H1 (cell line): ENCODE measurements around the gene SLMAP. TPM values are rescaled to one million over a fixed set of nuclear protein-coding genes. Genes with fewer than 3 reads are reported as not detected.

Experiments
- CTCF ChIA-PET: fragments of 300-600 bp; sonication (Branson Sonifier 250); formaldehyde crosslinking; loops from one replicate; lab custom pipeline; 2021; ENCODE audit not compliant: partially characterized antibody; lab: Charles Lee
- POLR2A ChIA-PET: fragments of 300-600 bp; sonication (Branson Sonifier 250); formaldehyde crosslinking; loops from one replicate; lab custom pipeline; 2021; ENCODE audit warnings: inconsistent platforms; ENCODE audit not compliant: partially characterized antibody; lab: Charles Lee
- DNase-seq, 2 experiments: peaks; one replicate each; pipeline versions ENCODE4 v3.0.0 to v3.0.0-alpha.2; 2010 to 2022; ENCODE audit warnings: low spot score in 2 of 2, low read depth in 1 of 2, mixed read lengths in 1 of 2
- FAIRE-seq: peaks from 2 replicates; lab custom pipeline; 2011; peaks lifted over from hg19 to GRCh38; lab: Jason Lieb, UNC
- H2AFZ ChIP-seq: 2 replicates; pipeline ENCODE4 v1.8.1; 2012; ENCODE audit warnings: low read length, inconsistent platforms
- H2AK5ac ChIP-seq: 2 replicates; pipeline ENCODE4 v1.6.1; 2013; ENCODE audit warnings: low read depth, low read length
- H2BK120ac ChIP-seq: replicated peaks from 2 replicates; pipeline ENCODE3; 2013; ENCODE audit warnings: low read depth, low read length, inconsistent platforms
- H2BK12ac ChIP-seq: 2 replicates; pipeline ENCODE4 v1.6.1; 2013; ENCODE audit warnings: low read depth, low read length
- H2BK15ac ChIP-seq: 2 replicates; pipeline ENCODE4 v1.6.1; 2013; ENCODE audit warnings: low read length
- H2BK20ac ChIP-seq: 2 replicates; pipeline ENCODE4 v1.6.1; 2013; ENCODE audit warnings: low read length
- H2BK5ac ChIP-seq: 2 replicates; pipeline ENCODE4 v1.6.1; 2013; ENCODE audit warnings: low read depth, low read length
- H3K14ac ChIP-seq: 2 replicates; pipeline ENCODE4 v1.6.1; 2013; ENCODE audit warnings: inconsistent platforms; ENCODE audit not compliant: insufficient read length
- H3K18ac ChIP-seq: 2 replicates; pipeline ENCODE4 v1.6.1; 2013; ENCODE audit warnings: low read length; ENCODE audit errors: extremely low read depth
- H3K23ac ChIP-seq: 2 replicates; pipeline ENCODE4 v1.6.1; 2013; ENCODE audit warnings: inconsistent platforms; ENCODE audit not compliant: insufficient read length
- H3K23me2 ChIP-seq: 2 replicates; pipeline ENCODE4 v1.6.1; 2013; ENCODE audit warnings: low read depth, low read length
- H3K27ac ChIP-seq: 2 replicates; pipeline ENCODE4 v1.6.1; 2011; ENCODE audit warnings: low read depth, low read length, inconsistent platforms
- H3K27me3 ChIP-seq, 4 experiments: replicated peaks in 1 of 4; 1 replicate in 1 of 4; 2 replicates in 3 of 4; pipeline versions ENCODE4 v1.6.1 to v1.8.1; 2011 to 2013; ENCODE audit warnings: low read length in 3 of 4, mild to moderate bottlenecking in 3 of 4, inconsistent platforms in 2 of 4, mixed read lengths in 2 of 4, moderate library complexity in 1 of 4; ENCODE audit not compliant: control insufficient read depth in 3 of 4, insufficient read depth in 3 of 4; ENCODE audit errors: extremely low read depth in 1 of 4
- H3K36me3 ChIP-seq, 4 experiments: 2 replicates each; pipeline versions ENCODE4 v1.6.1 to v1.8.1; 2011 to 2013; ENCODE audit warnings: mild to moderate bottlenecking in 4 of 4, low read length in 3 of 4, moderate library complexity in 2 of 4, control low read depth in 1 of 4, inconsistent platforms in 1 of 4; ENCODE audit not compliant: insufficient read depth in 4 of 4, control insufficient read depth in 2 of 4
- H3K4ac ChIP-seq: replicated peaks from 2 replicates; pipeline ENCODE3; 2013; ENCODE audit warnings: low read length, low read depth, mixed read lengths, inconsistent platforms; ENCODE audit not compliant: insufficient read length
- H3K4me1 ChIP-seq, 4 experiments: replicated peaks in 1 of 4; 1 replicate in 1 of 4; 2 replicates in 3 of 4; pipeline versions ENCODE4 v1.6.1 to v1.8.1; 2011 to 2013; ENCODE audit warnings: low read length in 3 of 4, inconsistent platforms in 2 of 4, mixed read lengths in 1 of 4; ENCODE audit not compliant: insufficient read depth in 4 of 4, control insufficient read depth in 3 of 4
- H3K4me2 ChIP-seq, 2 experiments: 2 replicates each; pipeline versions ENCODE4 v1.6.1 to v1.8.1; 2011 to 2013; ENCODE audit warnings: low read depth in 2 of 2, low read length in 2 of 2, control low read depth in 1 of 2, inconsistent platforms in 1 of 2, mild to moderate bottlenecking in 1 of 2; ENCODE audit not compliant: insufficient read depth in 1 of 2
- H3K4me3 ChIP-seq, 4 experiments: fragments of 200-600, 300-600 bp in 1 of 4; sonication (generic), shearing (Covaris generic), sonication (Bioruptor Twin) in 1 of 4; 2 replicates each; pipeline versions ENCODE4 v1.5.1 to v1.8.1; 2011 to 2016; ENCODE audit warnings: low read length in 4 of 4, low read depth in 3 of 4, control low read depth in 2 of 4, inconsistent platforms in 2 of 4, mild to moderate bottlenecking in 2 of 4, mixed read lengths in 1 of 4, moderate library complexity in 1 of 4; ENCODE audit not compliant: insufficient read depth in 2 of 4; ENCODE audit errors: extremely low read depth in 1 of 4
- H3K56ac ChIP-seq: replicated peaks from 2 replicates; pipeline ENCODE3; 2013; ENCODE audit warnings: low read depth, mild to moderate bottlenecking, mixed read lengths, low read length, inconsistent platforms; ENCODE audit not compliant: insufficient read length
- H3K79me1 ChIP-seq: 2 replicates; pipeline ENCODE4 v1.6.1; 2013; ENCODE audit warnings: low read depth, low read length, control low read depth
- H3K79me2 ChIP-seq, 2 experiments: 2 replicates each; pipeline versions ENCODE4 v1.6.1 to v1.8.1; 2012 to 2013; ENCODE audit warnings: low read length in 2 of 2, mild to moderate bottlenecking in 2 of 2, inconsistent platforms in 1 of 2; ENCODE audit not compliant: insufficient read depth in 2 of 2, control insufficient read depth in 1 of 2
- H3K9ac ChIP-seq, 4 experiments: replicated peaks in 1 of 4; 1 replicate in 1 of 4; 2 replicates in 3 of 4; pipeline versions ENCODE4 v1.6.1 to v1.8.1; 2011 to 2013; ENCODE audit warnings: low read depth in 3 of 4, low read length in 3 of 4, control low read depth in 2 of 4, mild to moderate bottlenecking in 2 of 4, moderate library complexity in 2 of 4, inconsistent platforms in 1 of 4; ENCODE audit errors: extremely low read depth in 1 of 4
- H3K9me3 ChIP-seq, 2 experiments: 2 replicates each; pipeline versions ENCODE4 v1.6.1 to v1.8.1; 2012 to 2013; ENCODE audit warnings: mild to moderate bottlenecking in 2 of 2, moderate library complexity in 2 of 2, control low read depth in 1 of 2, inconsistent platforms in 1 of 2, low read depth in 1 of 2, low read length in 1 of 2, mixed read lengths in 1 of 2; ENCODE audit not compliant: insufficient read depth in 2 of 2
- H4K20me1 ChIP-seq, 2 experiments: replicated peaks in 1 of 2; 2 replicates each; pipeline versions ENCODE3 to v1.8.1; 2011 to 2013; ENCODE audit warnings: inconsistent platforms in 2 of 2, low read length in 2 of 2, mild to moderate bottlenecking in 1 of 2; ENCODE audit not compliant: insufficient read depth in 2 of 2, control insufficient read depth in 1 of 2
- H4K5ac ChIP-seq: 2 replicates; pipeline ENCODE4 v1.6.1; 2013; ENCODE audit warnings: low read length, low read depth, mixed read lengths, inconsistent platforms; ENCODE audit not compliant: insufficient read length
- H4K8ac ChIP-seq: 2 replicates; pipeline ENCODE4 v1.8.0; 2013; ENCODE audit warnings: mild to moderate bottlenecking, moderate library complexity, low read length, inconsistent platforms; ENCODE audit not compliant: insufficient read depth; ENCODE audit errors: extremely low read depth
- H4K91ac ChIP-seq: replicated peaks from 2 replicates; pipeline ENCODE3; 2013; ENCODE audit warnings: low read length, mixed read lengths, inconsistent platforms; ENCODE audit not compliant: insufficient read length
- BACH1 ChIP-seq: IDR thresholded peaks from 2 replicates; pipeline ENCODE4 v1.6.1; 2012; ENCODE audit warnings: low read length, improper control_type of control experiment
- CEBPB ChIP-seq: IDR thresholded peaks from 2 replicates; pipeline ENCODE4 v1.6.1; 2012; ENCODE audit warnings: low read depth, low read length
- GABPA ChIP-seq: IDR thresholded peaks from 2 replicates; pipeline ENCODE4 v1.6.1; 2011; ENCODE audit warnings: mild to moderate bottlenecking, low read length, moderate library complexity, borderline replicate concordance; ENCODE audit not compliant: insufficient read depth
- MAFK ChIP-seq: IDR thresholded peaks from 2 replicates; pipeline ENCODE4 v1.6.1; 2012; ENCODE audit warnings: low read depth, mild to moderate bottlenecking, improper control_type of control experiment, low read length
- POU5F1 ChIP-seq: IDR thresholded peaks from 2 replicates; pipeline ENCODE4 v1.6.1; 2011; ENCODE audit warnings: low read depth, mild to moderate bottlenecking, low read length, moderate library complexity
- SP4 ChIP-seq: IDR thresholded peaks from 2 replicates; pipeline ENCODE4 v1.6.1; 2012; ENCODE audit warnings: low read length, inconsistent platforms
- USF2 ChIP-seq: IDR thresholded peaks from 2 replicates; pipeline ENCODE4 v1.6.1; 2011; ENCODE audit warnings: low read length, improper control_type of control experiment
- ZNF274 ChIP-seq: IDR thresholded peaks from 2 replicates; pipeline ENCODE4 v1.7.0; 2012; ENCODE audit warnings: low read length, borderline replicate concordance; ENCODE audit errors: extremely low read depth
- WGBS, 2 experiments: shearing (Covaris generic) in 1 of 2; methylation state at CpG; one replicate each; pipeline versions ENCODE4 v1.1.6 to v1.1.7; 2013 to 2015; ENCODE audit warnings: low lambda C conversion rate in 2 of 2, mixed read lengths in 2 of 2, inconsistent platforms in 1 of 2, low coverage in 1 of 2, missing lambda C conversion rate in 1 of 2; ENCODE audit not compliant: insufficient replicate concordance in 2 of 2, insufficient coverage in 1 of 2, insufficient read length in 1 of 2; ENCODE audit errors: extremely low coverage in 1 of 2, missing lambda C conversion rate in 1 of 2; 5-methylcytosine and 5-hydroxymethylcytosine counted together
- polyA plus RNA-seq, 7 experiments: library from polyadenylated mRNA; depleted of rRNA in 3 of 7; stranded (reverse) in 5 of 7; unstranded in 2 of 7; fragments of >200 nt in 5 of 7; fragments of 200-250 nt in 2 of 7; gene quantifications; 1 replicate in 5 of 7; 2 replicates in 1 of 7; 4 replicates in 1 of 7; pipeline versions ENCODE4 v1.2.1 to v1.2.3, GENCODE V29; 2011 to 2013; ENCODE audit warnings: missing spikeins in 2 of 7, mixed read lengths in 2 of 7
- total RNA-seq: library from RNA; stranded (reverse); fragmentation: NEBNext Ultra II Directional; extraction: Animal tissue kit (Norgen Biotek cat#: 25700); gene quantifications from 2 replicates; pipeline ENCODE4 v1.2.1, GENCODE V29; 2021

Gene SLMAP
- total and polyA plus RNA-seq, 2 of the 8 experiments (the other 6 are each of a cell fraction or from before 2014, with no cell fraction given): 13.6 to 70.4 TPM

- no peak overlapping the region for H3K23ac ChIP-seq
- no peaks in the 10 kb centered on the region for H3K9me3 ChIP-seq
- H3K36me3 ChIP-seq: no peaks in the 10 kb centered on the region
- H3K56ac ChIP-seq: no peak overlapping the region
- H3K4me3 ChIP-seq: no peak overlapping the region
- H2BK12ac ChIP-seq: no peak overlapping the region
- H3K23me2 ChIP-seq: no peaks in the 10 kb centered on the region
- ChIA-PET CTCF (no interaction called here), POLR2A (no interaction called here)
- no peak overlapping the region for H3K9ac ChIP-seq
- no peaks in the 10 kb centered on the region for H3K79me2 ChIP-seq
- no peak overlapping the region for H3K4me2 ChIP-seq
- no peak for FAIRE-seq
- no peak overlapping the region for H2AK5ac ChIP-seq
- H3K27ac ChIP-seq: no peak overlapping the region
- no peaks in the 10 kb centered on the region for H4K20me1 ChIP-seq
- no peak overlapping the region for H4K91ac ChIP-seq
- no peaks in the 10 kb centered on the region for H3K27me3 ChIP-seq
- no peaks in the 10 kb centered on the region for H3K79me1 ChIP-seq
- H2AFZ ChIP-seq: no peak overlapping the region
- no peak overlapping the region for H2BK5ac ChIP-seq
- H4K5ac ChIP-seq: no peak overlapping the region
- no peak overlapping the region for H3K18ac ChIP-seq
- H4K8ac ChIP-seq: no peak overlapping the region
- H3K4ac ChIP-seq: no peak overlapping the region
- no peak for DNase-seq
- no peaks in the 10 kb centered on the region for H3K4me1 ChIP-seq
- H2BK15ac ChIP-seq: no peak overlapping the region
- H2BK20ac ChIP-seq: no peak overlapping the region
- TF ChIP-seq BACH1 (no peak), USF2 (no peak), GABPA (no peak), POU5F1 (no peak), SP4 (no peak), CEBPB (no peak), ZNF274 (no peak), MAFK (no peak)
- no peak overlapping the region for H2BK120ac ChIP-seq
- 97% methylated on average over 7 of the region's 7 CpGs; no CpG with 5 or more reads in 1 of the 2 experiments for WGBS, 2 experiments
- H3K14ac ChIP-seq: no peak overlapping the region
Measured at GRCh38 chr3:57934373-57934772, 178.3 kb downstream of the SLMAP start.
